GM12891 (cell line): ENCODE data around the gene UBASH3A.

Experiments used
- POLR2A ChIP-seq: IDR thresholded peaks from 2 replicates; pipeline ENCODE4 v1.6.1; 2011; ENCODE audit warnings: low read depth, low read length, control low read depth
- POLR2AphosphoS5 ChIP-seq: IDR thresholded peaks from 2 replicates; pipeline ENCODE4 v1.6.1; 2011; ENCODE audit warnings: low read depth, low read length, control low read depth
- SPI1 ChIP-seq: IDR thresholded peaks from 2 replicates; pipeline ENCODE4 v1.6.1; 2011; ENCODE audit warnings: low read depth, low read length, control low read depth

DNA sequence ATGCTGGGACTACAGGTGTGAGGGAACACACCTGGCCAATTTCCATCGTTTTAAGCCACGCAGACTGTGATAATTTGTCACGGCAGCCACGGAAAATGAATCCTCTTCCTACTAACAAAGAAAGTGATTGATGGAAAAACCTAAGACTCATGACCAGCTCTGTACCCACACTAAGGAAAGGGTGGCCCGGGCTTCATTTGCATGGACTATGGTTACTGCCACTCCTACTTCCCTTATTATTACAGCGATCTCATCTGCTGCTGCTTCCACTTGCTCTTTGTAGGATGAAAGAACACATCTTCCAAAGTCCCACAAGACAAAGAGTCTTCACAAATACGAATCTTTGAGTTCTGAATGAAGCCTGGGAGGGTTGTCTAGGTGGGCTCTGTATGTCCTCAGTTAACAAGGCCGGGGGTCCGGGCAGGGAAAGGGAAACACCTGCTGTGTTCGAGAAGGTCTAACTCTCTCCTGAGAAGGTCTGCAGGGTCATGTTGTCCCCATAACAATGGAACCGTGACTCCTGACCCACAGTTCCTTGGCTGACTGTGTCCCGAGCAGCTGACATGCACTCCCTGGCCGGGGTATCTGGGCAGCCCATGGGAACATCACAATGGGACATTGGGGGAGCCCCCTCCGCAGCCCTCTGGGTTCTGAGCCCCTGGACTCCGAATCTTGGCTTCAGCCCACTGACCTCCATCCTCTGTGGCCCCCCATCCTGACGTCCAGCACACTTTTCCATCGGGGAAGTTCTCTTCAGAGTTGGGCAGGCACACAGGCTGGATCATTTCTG, 24.1 kb upstream of the UBASH3A start:
- no peak for TF ChIP-seq SPI1
- TF ChIP-seq POLR2A: no peak; the same call in 1 of the 2 replicates
- no peak for TF ChIP-seq POLR2AphosphoS5
